HepG2 (cell line): ENCODE data around the gene RPUSD2. TPM values are rescaled to one million over a fixed set of nuclear protein-coding genes. Genes with fewer than 3 reads are reported as not detected.

Experiments
- ATAC-seq: fragments of 200-7000 bp; cut with Tn5 transposase; 3 replicates; pipeline ENCODE4 v1.9.1; 2020; ENCODE audit warnings: mild to moderate bottlenecking, moderate library complexity
- BruUV-seq: library from RNA; stranded (reverse); fragments of 400-500 nt; replicated peaks from 2 replicates; lab custom pipeline; 2021; lab: Mats Ljungman, UMichigan
- CTCF ChIA-PET: fragments of 300-600 bp; formaldehyde crosslinking; extraction: SDS; loops from one replicate; lab custom pipeline; 2021; ENCODE audit warnings: low total read pairs, inconsistent platforms, low intra/inter-chr PET ratio; lab: Yijun Ruan, JAX
- POLR2A ChIA-PET: fragments of 350-600 bp; sonication (Branson Sonifier 250); formaldehyde crosslinking; loops from one replicate; lab custom pipeline; 2020; ENCODE audit warnings: antibody characterized with exemption, inconsistent platforms; lab: Yijun Ruan, JAX
- DNase-seq: peaks from one replicate; pipeline ENCODE4 v3.0.0-alpha.2; 2015; ENCODE audit warnings: low spot score
- FAIRE-seq: peaks from 3 replicates; lab custom pipeline; 2011; peaks lifted over from hg19 to GRCh38; lab: Jason Lieb, UNC
- H2AFZ ChIP-seq: one replicate; pipeline ENCODE4 v1.6.1; 2011; ENCODE audit warnings: low read length, inconsistent platforms
- H3K27ac ChIP-seq: fragments of 300-600 bp; 3 replicates; pipeline ENCODE4 v1.8.0; 2011; ENCODE audit warnings: mixed run types, mild to moderate bottlenecking, mixed read lengths, low read length, inconsistent platforms; ENCODE audit not compliant: insufficient read depth; ENCODE audit errors: extremely low read length
- H3K27me3 ChIP-seq, 2 experiments: fragments of 200-600 bp in 1 of 2; 2 replicates in 1 of 2; 3 replicates in 1 of 2; pipeline versions ENCODE4 v1.6.0 to v1.8.0; 2011; ENCODE audit warnings: low read length in 2 of 2, mild to moderate bottlenecking in 2 of 2, moderate library complexity in 2 of 2, inconsistent platforms in 1 of 2; ENCODE audit not compliant: insufficient read depth in 2 of 2, control insufficient read depth in 1 of 2
- H3K36me3 ChIP-seq, 2 experiments: fragments of 200-600 bp in 1 of 2; replicated peaks in 1 of 2; 2 replicates in 1 of 2; 3 replicates in 1 of 2; pipeline versions ENCODE4 v1.5.1 to v1.8.0; 2011; ENCODE audit warnings: low read length in 2 of 2, inconsistent platforms in 1 of 2; ENCODE audit not compliant: insufficient read depth in 2 of 2, control insufficient read depth in 1 of 2
- H3K4me1 ChIP-seq: 2 replicates; pipeline ENCODE4 v1.5.1; 2012; ENCODE audit warnings: low read length, inconsistent platforms; ENCODE audit not compliant: insufficient read depth
- H3K4me2 ChIP-seq: 2 replicates; pipeline ENCODE4 v1.6.0; 2011; ENCODE audit warnings: low read depth, low read length, inconsistent platforms
- H3K4me3 ChIP-seq, 3 experiments: fragments of 200-600 bp in 1 of 3; sonication (generic), shearing (Covaris generic) in 1 of 3; replicated peaks in 1 of 3; 2 replicates each; pipeline ENCODE4 v1.5.1; 2011 to 2016; ENCODE audit warnings: low read length in 3 of 3, inconsistent platforms in 2 of 3, low read depth in 2 of 3, mild to moderate bottlenecking in 2 of 3, control low read depth in 1 of 3, mixed read lengths in 1 of 3; ENCODE audit not compliant: insufficient read depth in 1 of 3
- H3K79me2 ChIP-seq: one replicate; pipeline ENCODE4 v1.6.1; 2011; ENCODE audit warnings: low read length, inconsistent platforms; ENCODE audit not compliant: insufficient read depth
- H3K9ac ChIP-seq: 2 replicates; pipeline ENCODE4 v1.6.0; 2011; ENCODE audit warnings: mild to moderate bottlenecking, low read depth, low read length, inconsistent platforms; ENCODE audit not compliant: insufficient read depth
- H3K9me3 ChIP-seq: 2 replicates; pipeline ENCODE4 v1.5.1; 2012; ENCODE audit warnings: mild to moderate bottlenecking, low read length
- H4K20me1 ChIP-seq: 2 replicates; pipeline ENCODE4 v1.6.0; 2011; ENCODE audit warnings: inconsistent platforms, mild to moderate bottlenecking, low read length, moderate library complexity; ENCODE audit not compliant: insufficient read depth
- GZF1 ChIP-seq: sonication (generic); formaldehyde crosslinking; IDR thresholded peaks from 2 replicates; pipeline ENCODE4 v1.5.1; 2020; ENCODE audit warnings: mild to moderate bottlenecking, missing genetic modification reagents
- HNRNPK ChIP-seq: fragments of 200-400 bp; formaldehyde crosslinking; IDR thresholded peaks from 2 replicates; pipeline ENCODE4 v1.6.1; 2018; ENCODE audit warnings: low read length, low read depth, moderate library complexity, mild to moderate bottlenecking; ENCODE audit not compliant: poor library complexity, severe bottlenecking
- MAF1 ChIP-seq: sonication (generic); formaldehyde crosslinking; IDR thresholded peaks from 2 replicates; pipeline ENCODE4 v1.5.0; 2020; ENCODE audit warnings: missing genetic modification reagents, borderline replicate concordance
- NCOA1 ChIP-seq: sonication (generic); formaldehyde crosslinking; IDR thresholded peaks from 2 replicates; pipeline ENCODE4 v1.9.0; 2021; ENCODE audit warnings: missing genetic modification reagents
- PAWR ChIP-seq: sonication (generic); formaldehyde crosslinking; IDR thresholded peaks from 2 replicates; pipeline ENCODE4 v1.4.0; 2020; ENCODE audit warnings: missing genetic modification reagents, mild to moderate bottlenecking, borderline replicate concordance
- SNAI1 ChIP-seq: sonication (generic); formaldehyde crosslinking; IDR thresholded peaks from 2 replicates; pipeline ENCODE4 v1.5.0; 2020; ENCODE audit warnings: mild to moderate bottlenecking, missing genetic modification reagents, borderline replicate concordance
- SNRNP70 ChIP-seq: fragments of 200-400 bp; formaldehyde crosslinking; IDR thresholded peaks from 2 replicates; pipeline ENCODE4 v1.6.1; 2017; ENCODE audit warnings: mild to moderate bottlenecking, low read depth, low read length, moderate library complexity
- SUZ12 ChIP-seq: fragments of 150-350 bp; IDR thresholded peaks from 2 replicates; pipeline ENCODE4 v1.6.1; 2014; ENCODE audit warnings: low read depth, low read length
- ZBTB21 ChIP-seq: sonication (generic); formaldehyde crosslinking; IDR thresholded peaks from 2 replicates; pipeline ENCODE4 v1.4.0; 2020; ENCODE audit warnings: missing genetic modification reagents
- ZFP82 ChIP-seq: sonication (generic); formaldehyde crosslinking; IDR thresholded peaks from 2 replicates; pipeline ENCODE4 v1.5.1; 2020; ENCODE audit warnings: mild to moderate bottlenecking, missing genetic modification reagents, borderline replicate concordance
- ZFYVE20 ChIP-seq: sonication (generic); formaldehyde crosslinking; IDR thresholded peaks from 2 replicates; pipeline ENCODE4 v1.8.0; 2023; ENCODE audit warnings: low read depth, mild to moderate bottlenecking, moderate library complexity, missing genetic modification reagents, borderline replicate concordance
- ZKSCAN5 ChIP-seq: sonication (generic); formaldehyde crosslinking; IDR thresholded peaks from 2 replicates; pipeline ENCODE4 v1.5.1; 2020; ENCODE audit warnings: mild to moderate bottlenecking, missing genetic modification reagents
- ZKSCAN8 ChIP-seq: IDR thresholded peaks from 2 replicates; pipeline ENCODE4 v1.6.1; 2016; ENCODE audit warnings: borderline replicate concordance, missing genetic modification reagents, missing compliant biosample characterization
- ZNF207 ChIP-seq: fragments of 450-650 bp; IDR thresholded peaks from 2 replicates; pipeline ENCODE4 v1.6.1; 2016; ENCODE audit warnings: antibody characterized with exemption, borderline replicate concordance
- ZNF224 ChIP-seq: sonication (generic); formaldehyde crosslinking; IDR thresholded peaks from 2 replicates; pipeline ENCODE4 v1.5.0; 2020; ENCODE audit warnings: mild to moderate bottlenecking, missing genetic modification reagents
- ZNF782 ChIP-seq: sonication (generic); formaldehyde crosslinking; IDR thresholded peaks from 2 replicates; pipeline ENCODE4 v1.4.0; 2020; ENCODE audit warnings: missing genetic modification reagents, mild to moderate bottlenecking, borderline replicate concordance
- WGBS: methylation state at CpG from one replicate; pipeline ENCODE4 v1.1.6; 2017; ENCODE audit warnings: low lambda C conversion rate; 5-methylcytosine and 5-hydroxymethylcytosine counted together
- in situ Hi-C: cut with HindIII; loops from 2 replicates; pipeline ENCODE4 v1.10.0; 2017; ENCODE audit warnings: low pct_unique_long_range_greater_than_20kb; ENCODE audit not compliant: extremely low pct_ligation_motif_present
- intact Hi-C: fragments of 100-400 bp; cut with micrococcal nuclease; formaldehyde crosslinking; loops from one replicate; pipeline ENCODE4 v1.10.0; 2022; ENCODE audit not compliant: unreplicated experiment
- polyA plus RNA-seq, 8 experiments: library from polyadenylated mRNA; depleted of rRNA in 3 of 8; stranded (reverse) in 7 of 8; unstranded in 1 of 8; fragments of >200 nt; fragmentation: Illumina TruSeq in 4 of 8; extraction: Trizol in 4 of 8; gene quantifications; 2 replicates each; pipeline versions ENCODE4 v1.2.1 to v1.2.3, GENCODE V29; 2011 to 2016; ENCODE audit warnings: low read depth in 4 of 8, missing spikeins in 1 of 8, mixed read lengths in 1 of 8; ENCODE audit not compliant: insufficient read depth in 1 of 8
- total RNA-seq, 5 experiments: library from RNA; depleted of rRNA; stranded (reverse); fragments of >200 nt; fragmentation: Illumina TruSeq; extraction: Trizol; gene quantifications; 2 replicates each; pipeline ENCODE4 v1.2.3, GENCODE V29; 2016; ENCODE audit warnings: low read depth in 1 of 5
- TF ChIP-seq, protein P1 (sequence below): sonication (generic); formaldehyde crosslinking; IDR thresholded peaks from 2 replicates; pipeline ENCODE4 v1.8.0; 2022; ENCODE audit warnings: mild to moderate bottlenecking, missing genetic modification reagents, moderate library complexity
- TF ChIP-seq, protein P2 (sequence below): sonication (generic); formaldehyde crosslinking; IDR thresholded peaks from 2 replicates; pipeline ENCODE4 v1.4.0; 2020; ENCODE audit warnings: missing genetic modification reagents
- TF ChIP-seq, protein P3 (sequence below): sonication (generic); formaldehyde crosslinking; IDR thresholded peaks from 2 replicates; pipeline ENCODE4 v1.4.0; 2020; ENCODE audit warnings: missing genetic modification reagents; ENCODE audit errors: not compliant biosample characterization
- TF ChIP-seq, protein P4 (sequence below): sonication (generic); formaldehyde crosslinking; IDR thresholded peaks from 2 replicates; pipeline ENCODE4 v1.9.0; 2021; ENCODE audit warnings: missing genetic modification reagents, mild to moderate bottlenecking, borderline replicate concordance

RPUSD2 gene
- total and polyA plus RNA-seq, 2 of the 13 experiments (the other 11 are each of a cell fraction or from before 2014, with no cell fraction given): 8.6 to 14.5 TPM

DNA sequence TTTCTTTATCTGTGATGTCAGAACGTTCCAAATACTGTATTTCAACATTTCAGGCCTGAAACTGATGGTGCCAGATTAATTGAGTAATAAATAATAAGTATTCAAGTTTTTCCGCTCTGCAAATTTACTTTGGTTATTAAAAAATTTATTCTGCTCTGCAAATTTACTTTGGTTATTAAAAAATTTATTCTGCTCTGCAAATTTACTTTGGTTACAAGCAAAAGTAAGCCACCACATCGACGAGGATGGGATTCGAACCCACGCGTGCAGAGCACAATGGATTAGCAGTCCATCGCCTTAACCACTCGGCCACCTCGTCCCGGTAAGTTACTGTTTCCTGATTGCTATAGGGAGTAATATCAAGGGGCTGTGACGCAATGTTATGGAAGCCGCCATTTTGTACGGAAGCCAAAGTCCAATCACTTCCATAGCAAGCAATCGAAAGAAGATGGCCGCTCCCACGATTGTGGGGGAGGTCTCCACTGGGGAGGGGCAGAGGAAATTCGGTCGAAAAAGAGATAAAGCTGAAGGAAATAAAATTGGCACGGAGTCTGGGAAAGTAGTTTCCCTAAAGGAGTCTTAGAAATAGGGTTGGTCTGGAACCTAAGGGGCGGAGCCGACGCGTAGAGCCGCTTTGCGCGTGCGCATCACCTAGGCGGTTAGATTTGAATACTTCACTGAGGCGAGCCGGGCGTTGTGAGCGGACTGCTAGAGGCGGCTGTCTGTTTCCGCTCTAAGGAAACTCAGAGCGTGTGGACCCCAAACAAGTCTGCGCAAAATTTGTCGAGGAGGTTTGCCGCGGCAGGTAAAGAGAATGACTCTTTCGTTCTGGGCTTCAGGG, 24.7 kb downstream of the RPUSD2 start, which contains the start of gene KNL1:
KNL1 (plus strand) TSS at position 662 of the 841 bp plus-strand sequence. CDS start 8,683 bp downstream, outside the sequence.
- Histone ChIP-seq H4K20me1 (no peaks in the 10 kb centered on the region), H3K9me3 (no peaks in the 10 kb centered on the region), H3K9ac (peak within 1 kb of the TSS; percentile 93), H3K27ac (peak within 1 kb of the TSS; percentile 94), H3K27me3 (no peaks in the 10 kb centered on the region; a peak in 1 of 5 replicates), H3K79me2 (peaks cover 41% of the 10 kb centered on the region), H3K4me2 (peak within 1 kb of the TSS; percentile 93), H3K4me1 (peaks cover 39% of the 10 kb centered on the region), H3K36me3 (no peaks in the 10 kb centered on the region), H2AFZ (peak within 1 kb of the TSS; percentile 90), H3K4me3 (peak within 1 kb of the TSS; percentile 74 to 83 (median 81))
- FAIRE-seq: peak; percentile 52
- WGBS: under 1% methylated on average over 36 of the region's 41 CpGs
- POLR2A ChIA-PET: interaction anchor here (1.3 to 1.9 kb wide), 3 partner anchors 10 to 29 kb away, joined by 3 to 7 read pairs (median 5); partner anchors contain the start of genes CCDC32 and RPUSD2
- DNase-seq: peak; percentile 92
- ATAC-seq: peak; percentile 75
- BruUV-seq: no TSS peak
- intact Hi-C loops (loop anchor here (1.0 to 10.0 kb wide), 3 partner anchors 12 to 161 kb away; partner anchors contain the start of genes RAD51 and RMDN3), in situ Hi-C loops (no loop called here)
- CTCF ChIA-PET: no interaction called here
- TF ChIP-seq ZFP82 (CRISPR knock-in tag) (no peak), ZNF224 (no peak; the same call in 1 of the 2 replicates), ZNF207 (no peak), PAWR (CRISPR knock-in tag) (no peak), NCOA1 (CRISPR knock-in tag) (no peak), MAF1 (CRISPR knock-in tag) (peak; percentile 99), ZBTB21 (CRISPR knock-in tag) (peak; percentile 90), ZKSCAN5 (no peak), SNAI1 (CRISPR knock-in tag) (no peak), ZNF782 (CRISPR knock-in tag) (no peak; the same call in 1 of the 2 replicates), GZF1 (no peak), SNRNP70 (no peak), HNRNPK (no peak), ZKSCAN8 (CRISPR knock-in tag) (peak; percentile 74; the same call in 1 of the 2 replicates), ZFYVE20 (CRISPR knock-in tag) (no peak), SUZ12 (no peak)
- TF ChIP-seq, protein P1, sequence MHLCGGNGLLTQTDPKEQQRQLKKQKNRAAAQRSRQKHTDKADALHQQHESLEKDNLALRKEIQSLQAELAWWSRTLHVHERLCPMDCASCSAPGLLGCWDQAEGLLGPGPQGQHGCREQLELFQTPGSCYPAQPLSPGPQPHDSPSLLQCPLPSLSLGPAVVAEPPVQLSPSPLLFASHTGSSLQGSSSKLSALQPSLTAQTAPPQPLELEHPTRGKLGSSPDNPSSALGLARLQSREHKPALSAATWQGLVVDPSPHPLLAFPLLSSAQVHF (CRISPR knock-in tag): peak; percentile 72; the same call in 1 of the 2 replicates
- TF ChIP-seq, protein P2, sequence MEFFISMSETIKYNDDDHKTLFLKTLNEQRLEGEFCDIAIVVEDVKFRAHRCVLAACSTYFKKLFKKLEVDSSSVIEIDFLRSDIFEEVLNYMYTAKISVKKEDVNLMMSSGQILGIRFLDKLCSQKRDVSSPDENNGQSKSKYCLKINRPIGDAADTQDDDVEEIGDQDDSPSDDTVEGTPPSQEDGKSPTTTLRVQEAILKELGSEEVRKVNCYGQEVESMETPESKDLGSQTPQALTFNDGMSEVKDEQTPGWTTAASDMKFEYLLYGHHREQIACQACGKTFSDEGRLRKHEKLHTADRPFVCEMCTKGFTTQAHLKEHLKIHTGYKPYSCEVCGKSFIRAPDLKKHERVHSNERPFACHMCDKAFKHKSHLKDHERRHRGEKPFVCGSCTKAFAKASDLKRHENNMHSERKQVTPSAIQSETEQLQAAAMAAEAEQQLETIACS (CRISPR knock-in tag): no peak
- TF ChIP-seq, protein P3, sequence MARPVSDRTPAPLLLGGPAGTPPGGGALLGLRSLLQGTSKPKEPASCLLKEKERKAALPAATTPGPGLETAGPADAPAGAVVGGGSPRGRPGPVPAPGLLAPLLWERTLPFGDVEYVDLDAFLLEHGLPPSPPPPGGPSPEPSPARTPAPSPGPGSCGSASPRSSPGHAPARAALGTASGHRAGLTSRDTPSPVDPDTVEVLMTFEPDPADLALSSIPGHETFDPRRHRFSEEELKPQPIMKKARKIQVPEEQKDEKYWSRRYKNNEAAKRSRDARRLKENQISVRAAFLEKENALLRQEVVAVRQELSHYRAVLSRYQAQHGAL: peak; percentile 37
- TF ChIP-seq, protein P4, sequence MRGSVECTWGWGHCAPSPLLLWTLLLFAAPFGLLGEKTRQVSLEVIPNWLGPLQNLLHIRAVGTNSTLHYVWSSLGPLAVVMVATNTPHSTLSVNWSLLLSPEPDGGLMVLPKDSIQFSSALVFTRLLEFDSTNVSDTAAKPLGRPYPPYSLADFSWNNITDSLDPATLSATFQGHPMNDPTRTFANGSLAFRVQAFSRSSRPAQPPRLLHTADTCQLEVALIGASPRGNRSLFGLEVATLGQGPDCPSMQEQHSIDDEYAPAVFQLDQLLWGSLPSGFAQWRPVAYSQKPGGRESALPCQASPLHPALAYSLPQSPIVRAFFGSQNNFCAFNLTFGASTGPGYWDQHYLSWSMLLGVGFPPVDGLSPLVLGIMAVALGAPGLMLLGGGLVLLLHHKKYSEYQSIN: no peak; the same call in 1 of the 2 replicates
